HEK293T (cell line): ENCODE data around the gene RASD2.

Source experiments
- BHLHE40 ChIP-seq: fragments of 450-650 bp; IDR thresholded peaks from 2 replicates; pipeline ENCODE4 v1.6.1; 2016; ENCODE audit warnings: mild to moderate bottlenecking, moderate library complexity, borderline replicate concordance
- FOXA1 ChIP-seq: fragments of 450-650 bp; IDR thresholded peaks from 2 replicates; pipeline ENCODE4 v1.6.1; 2016; ENCODE audit warnings: mild to moderate bottlenecking
- FOXM1 ChIP-seq: fragments of 450-650 bp; IDR thresholded peaks from 2 replicates; pipeline ENCODE4 v1.6.1; 2017; ENCODE audit warnings: mild to moderate bottlenecking, borderline replicate concordance
- LEF1 ChIP-seq: fragments of 450-650 bp; IDR thresholded peaks from 2 replicates; pipeline ENCODE4 v1.6.1; 2017; ENCODE audit warnings: mild to moderate bottlenecking, borderline replicate concordance
- SP1 ChIP-seq: fragments of 450-650 bp; IDR thresholded peaks from 2 replicates; pipeline ENCODE4 v1.6.1; 2017
- TARDBP ChIP-seq: fragments of 450-650 bp; IDR thresholded peaks from 2 replicates; pipeline ENCODE4 v1.6.1; 2016
- ZNF384 ChIP-seq: fragments of 450-650 bp; IDR thresholded peaks from 2 replicates; pipeline ENCODE4 v1.6.1; 2016
- TF ChIP-seq, protein P1 (sequence below): fragments of 450-650 bp; IDR thresholded peaks from 2 replicates; pipeline ENCODE4 v1.6.1; 2016

DNA sequence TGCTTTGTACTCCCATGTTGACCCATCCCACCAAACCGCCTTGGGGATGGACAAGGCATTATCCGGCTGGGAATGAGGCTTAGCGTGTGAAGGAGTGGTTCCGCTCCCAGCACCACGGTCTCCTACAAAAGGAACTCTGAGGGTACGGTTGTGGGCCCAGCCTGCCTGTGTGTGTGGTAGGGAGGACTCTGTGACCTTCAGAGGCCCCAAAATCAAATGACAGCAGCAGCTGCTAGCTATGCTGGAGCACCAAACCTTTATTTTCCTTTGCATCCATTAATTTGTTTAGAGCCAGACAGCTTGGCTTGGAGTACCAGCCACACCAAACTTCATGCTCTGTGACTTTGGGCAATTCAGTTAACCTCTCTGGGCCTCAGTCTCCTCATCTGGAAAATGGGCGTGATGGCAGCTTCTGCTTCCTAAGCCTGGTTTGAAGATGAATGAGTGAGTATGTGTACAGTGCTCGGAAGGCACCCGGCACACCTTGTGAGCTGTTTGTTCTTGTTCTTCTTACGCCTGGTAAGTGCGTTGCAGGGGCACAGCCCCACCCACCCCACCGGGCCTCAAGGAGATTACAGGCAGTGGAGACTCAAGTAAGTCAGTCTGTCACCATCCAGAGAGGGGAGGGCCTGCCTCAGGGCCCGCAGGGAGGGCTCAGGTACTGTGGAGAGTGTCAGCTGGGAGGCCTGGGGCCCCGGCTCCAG is 51.2 kb downstream of the RASD2 start:
- no peak for TF ChIP-seq SP1
- no peak for TF ChIP-seq BHLHE40
- TF ChIP-seq, protein P1, sequence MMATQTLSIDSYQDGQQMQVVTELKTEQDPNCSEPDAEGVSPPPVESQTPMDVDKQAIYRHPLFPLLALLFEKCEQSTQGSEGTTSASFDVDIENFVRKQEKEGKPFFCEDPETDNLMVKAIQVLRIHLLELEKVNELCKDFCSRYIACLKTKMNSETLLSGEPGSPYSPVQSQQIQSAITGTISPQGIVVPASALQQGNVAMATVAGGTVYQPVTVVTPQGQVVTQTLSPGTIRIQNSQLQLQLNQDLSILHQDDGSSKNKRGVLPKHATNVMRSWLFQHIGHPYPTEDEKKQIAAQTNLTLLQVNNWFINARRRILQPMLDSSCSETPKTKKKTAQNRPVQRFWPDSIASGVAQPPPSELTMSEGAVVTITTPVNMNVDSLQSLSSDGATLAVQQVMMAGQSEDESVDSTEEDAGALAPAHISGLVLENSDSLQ: no peak
- TF ChIP-seq ZNF384: no peak
- TF ChIP-seq TARDBP: no peak
- no peak for TF ChIP-seq LEF1
- TF ChIP-seq FOXM1: no peak
- TF ChIP-seq FOXA1: no peak
